Vagina (tissue), 2 donors: ENCODE data around the gene PXYLP1. TPM values are rescaled to one million over a fixed set of nuclear protein-coding genes. Genes with fewer than 3 reads are reported as not detected.

Experiments used
- DNase-seq, 2 donors: peaks; one replicate each; pipeline ENCODE4 v3.0.0-alpha.2; 2017; ENCODE audit errors: extremely low spot score in 2 of 2
- H3K27ac ChIP-seq: fragments of 200-600 bp; sonication (generic); one replicate; pipeline ENCODE4 v1.5.1; 2019
- H3K27me3 ChIP-seq: fragments of 200-600 bp; sonication (generic); one replicate; pipeline ENCODE4 v1.5.1; 2019
- H3K36me3 ChIP-seq, 2 donors: fragments of 200-600 bp; sonication (generic); one replicate each; pipeline ENCODE4 v1.5.1; 2017 to 2019
- H3K4me1 ChIP-seq: fragments of 200-600 bp; sonication (generic); one replicate; pipeline ENCODE4 v1.5.1; 2019
- H3K4me3 ChIP-seq, 2 donors: fragments of 200-600 bp; sonication (generic); 1 replicate in 1 of 2; 2 replicates in 1 of 2; pipeline ENCODE4 v1.5.1; 2016 to 2019
- H3K9me3 ChIP-seq: fragments of 200-600 bp; sonication (generic); one replicate; pipeline ENCODE4 v1.5.1; 2019
- POLR2A ChIP-seq, 2 donors: fragments of 450-650 bp; IDR thresholded peaks; one replicate each; pipeline ENCODE4 v1.6.1; 2017; ENCODE audit warnings: antibody characterized with exemption in 2 of 2, mild to moderate bottlenecking in 2 of 2, moderate library complexity in 2 of 2
- POLR2AphosphoS5 ChIP-seq, 2 donors: sonication (generic); formaldehyde crosslinking; IDR thresholded peaks; one replicate each; pipeline ENCODE4 v1.9.0; 2017; ENCODE audit warnings: antibody characterized with exemption in 2 of 2, mild to moderate bottlenecking in 2 of 2, low read depth in 1 of 2; ENCODE audit not compliant: insufficient read depth in 1 of 2
- intact Hi-C: fragments of 100-400 bp; cut with DNase I; formaldehyde crosslinking; loops from one replicate; pipeline ENCODE4 v1.15.1; 2023
- total RNA-seq: library from RNA; depleted of rRNA; stranded (reverse); fragments of >200 nt; gene quantifications from one replicate; pipeline ENCODE4 v1.2.3, GENCODE V29; 2016
- TF ChIP-seq, protein P1 (sequence below), 3 experiments: fragments of 450-650 bp in 2 of 3; fragments of 200-600 bp in 1 of 3; sonication (generic) in 1 of 3; IDR thresholded peaks; one replicate each; pipeline ENCODE4 v1.5.1; 2017 to 2019; ENCODE audit warnings: antibody characterized with exemption in 3 of 3, mild to moderate bottlenecking in 2 of 3, moderate library complexity in 2 of 3

PXYLP1 gene
- total RNA-seq, 1 donor from 2014 or later = 16.7 TPM

DNA sequence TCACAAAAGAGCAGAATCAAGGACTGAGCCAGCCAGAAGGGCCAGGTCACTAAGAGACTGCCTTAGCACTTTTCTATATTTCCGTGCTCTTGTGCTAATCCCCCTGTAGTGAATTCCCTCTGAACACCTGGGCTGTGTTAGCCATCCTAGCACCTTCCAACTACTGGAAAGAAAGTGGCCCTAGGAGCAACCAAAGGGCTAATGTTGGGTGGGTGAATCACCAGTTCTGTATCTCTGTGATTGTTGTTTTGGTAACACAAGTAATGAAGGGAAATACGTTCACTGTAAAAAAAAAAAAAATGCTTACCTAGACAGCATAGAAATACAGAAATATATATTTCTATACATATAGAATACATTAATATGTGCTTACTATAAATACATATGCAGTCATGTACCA lies 43.9 kb downstream of the PXYLP1 start:
- no peak overlapping the region for H3K4me3 ChIP-seq
- H3K9me3 ChIP-seq = no peaks in the 10 kb centered on the region
- DNase-seq = no peak
- H3K4me1 ChIP-seq = peaks cover 4% of the 10 kb centered on the region
- intact Hi-C loops = loop anchor here (5.0 kb wide), 1 partner anchor 38 kb away; no protein-coding TSS in a partner anchor
- H3K27ac ChIP-seq = no peak overlapping the region
- no peak for TF ChIP-seq POLR2AphosphoS5 (IDR thresholded peaks at IDR 0.05; ENCODE audit: insufficient read depth in 1 of 2, low read depth in 1 of 2)
- TF ChIP-seq, protein P1, sequence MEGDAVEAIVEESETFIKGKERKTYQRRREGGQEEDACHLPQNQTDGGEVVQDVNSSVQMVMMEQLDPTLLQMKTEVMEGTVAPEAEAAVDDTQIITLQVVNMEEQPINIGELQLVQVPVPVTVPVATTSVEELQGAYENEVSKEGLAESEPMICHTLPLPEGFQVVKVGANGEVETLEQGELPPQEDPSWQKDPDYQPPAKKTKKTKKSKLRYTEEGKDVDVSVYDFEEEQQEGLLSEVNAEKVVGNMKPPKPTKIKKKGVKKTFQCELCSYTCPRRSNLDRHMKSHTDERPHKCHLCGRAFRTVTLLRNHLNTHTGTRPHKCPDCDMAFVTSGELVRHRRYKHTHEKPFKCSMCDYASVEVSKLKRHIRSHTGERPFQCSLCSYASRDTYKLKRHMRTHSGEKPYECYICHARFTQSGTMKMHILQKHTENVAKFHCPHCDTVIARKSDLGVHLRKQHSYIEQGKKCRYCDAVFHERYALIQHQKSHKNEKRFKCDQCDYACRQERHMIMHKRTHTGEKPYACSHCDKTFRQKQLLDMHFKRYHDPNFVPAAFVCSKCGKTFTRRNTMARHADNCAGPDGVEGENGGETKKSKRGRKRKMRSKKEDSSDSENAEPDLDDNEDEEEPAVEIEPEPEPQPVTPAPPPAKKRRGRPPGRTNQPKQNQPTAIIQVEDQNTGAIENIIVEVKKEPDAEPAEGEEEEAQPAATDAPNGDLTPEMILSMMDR (IDR thresholded peaks at IDR 0.05) = no peak
- no peak for TF ChIP-seq POLR2A (IDR thresholded peaks at IDR 0.05)
- H3K36me3 ChIP-seq = no peaks in the 10 kb centered on the region
- no peaks in the 10 kb centered on the region for H3K27me3 ChIP-seq

DNA sequence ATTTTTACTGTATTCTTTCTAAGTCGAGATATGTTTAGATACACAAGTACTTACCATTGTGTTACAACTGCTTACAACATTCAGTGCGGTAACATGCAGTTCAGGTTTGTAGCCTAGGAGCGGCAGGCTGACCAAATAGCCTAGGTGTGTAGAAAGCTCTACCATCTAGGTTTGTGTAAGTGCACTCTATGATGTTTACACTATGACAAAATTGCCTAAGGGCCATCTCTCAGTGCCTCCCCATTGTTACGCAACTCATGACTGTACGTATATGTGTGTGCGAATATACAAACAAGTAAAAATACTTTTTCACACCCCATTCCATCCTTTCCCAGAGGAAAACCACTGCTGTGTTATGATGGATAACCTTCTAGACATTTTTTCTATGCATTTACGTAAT lies 44.3 kb downstream of the PXYLP1 start:
- H3K27me3 ChIP-seq = no peaks in the 10 kb centered on the region
- no peak overlapping the region for H3K4me3 ChIP-seq
- H3K4me1 ChIP-seq = peaks cover 4% of the 10 kb centered on the region
- TF ChIP-seq POLR2A (IDR thresholded peaks at IDR 0.05) (no peak), POLR2AphosphoS5 (IDR thresholded peaks at IDR 0.05; ENCODE audit: insufficient read depth in 1 of 2, low read depth in 1 of 2) (no peak)
- TF ChIP-seq, protein P1 (IDR thresholded peaks at IDR 0.05) = no peak
- H3K27ac ChIP-seq = no peak overlapping the region
- no peaks in the 10 kb centered on the region for H3K36me3 ChIP-seq
- no peak for DNase-seq
- intact Hi-C loops = loop anchor here (5.0 kb wide), 1 partner anchor 39 kb away; no protein-coding TSS in a partner anchor
- H3K9me3 ChIP-seq = no peaks in the 10 kb centered on the region

DNA sequence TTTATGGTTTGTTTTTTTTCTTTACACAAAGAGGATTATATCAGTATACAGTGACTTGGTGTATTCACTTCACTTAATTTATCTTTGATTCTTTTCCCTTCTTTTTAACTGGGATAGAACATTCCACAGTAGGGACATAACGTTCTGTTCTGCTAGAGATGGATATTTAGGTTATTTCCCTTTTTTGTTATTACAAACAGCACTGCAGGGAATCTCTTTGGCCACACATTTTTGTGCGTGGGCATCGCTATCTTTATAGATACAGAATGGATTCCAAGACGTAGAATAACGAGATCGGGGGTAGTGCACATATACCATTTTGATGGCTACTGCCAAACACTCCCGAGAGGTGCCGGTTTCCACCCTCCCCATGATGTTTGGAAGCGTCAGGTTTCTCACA lies 44.8 kb downstream of the PXYLP1 start:
- no peak for TF ChIP-seq POLR2AphosphoS5 (IDR thresholded peaks at IDR 0.05; ENCODE audit: insufficient read depth in 1 of 2, low read depth in 1 of 2)
- no peak for TF ChIP-seq POLR2A (IDR thresholded peaks at IDR 0.05)
- TF ChIP-seq, protein P1 (IDR thresholded peaks at IDR 0.05) = no peak
- no peaks in the 10 kb centered on the region for H3K9me3 ChIP-seq
- H3K27ac ChIP-seq = no peak overlapping the region
- H3K4me1 ChIP-seq = peaks cover 4% of the 10 kb centered on the region
- no peak overlapping the region for H3K4me3 ChIP-seq
- intact Hi-C loops = loop anchor here (5.0 kb wide), 1 partner anchor 39 kb away; no protein-coding TSS in a partner anchor
- no peaks in the 10 kb centered on the region for H3K36me3 ChIP-seq
- peak in 1 of 2 donors; percentile 22 for DNase-seq
- H3K27me3 ChIP-seq = no peaks in the 10 kb centered on the region

DNA sequence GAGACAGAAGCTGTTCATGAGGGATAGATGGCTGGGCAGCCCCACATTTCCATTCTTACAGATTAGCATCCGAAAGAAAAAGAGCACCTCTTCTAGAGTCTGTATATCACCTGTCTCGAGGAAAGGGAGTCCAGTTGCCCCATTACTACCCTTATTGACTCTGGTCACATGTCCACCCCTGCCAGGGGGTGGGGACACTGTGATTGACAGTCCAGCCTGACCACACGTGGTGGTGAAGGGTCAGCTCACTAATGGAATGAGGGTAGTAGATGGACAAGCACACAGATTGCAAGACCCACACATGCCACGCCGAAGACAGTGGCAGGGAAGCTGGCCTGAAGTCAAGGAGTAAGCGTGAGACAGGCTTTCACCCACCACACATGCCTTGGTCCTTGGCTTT lies 45.8 kb downstream of the PXYLP1 start:
- no peak overlapping the region for H3K27ac ChIP-seq
- TF ChIP-seq, protein P1 (IDR thresholded peaks at IDR 0.05) = no peak
- TF ChIP-seq POLR2A (IDR thresholded peaks at IDR 0.05) = no peak
- no peak for TF ChIP-seq POLR2AphosphoS5 (IDR thresholded peaks at IDR 0.05; ENCODE audit: insufficient read depth in 1 of 2, low read depth in 1 of 2)
- H3K27me3 ChIP-seq = no peaks in the 10 kb centered on the region
- no peaks in the 10 kb centered on the region for H3K9me3 ChIP-seq
- H3K4me1 ChIP-seq = peaks cover 4% of the 10 kb centered on the region
- no peak overlapping the region for H3K4me3 ChIP-seq
- no peak for DNase-seq
- intact Hi-C loops = loop anchor here (5.0 kb wide), 1 partner anchor 40 kb away; no protein-coding TSS in a partner anchor
- H3K36me3 ChIP-seq = no peaks in the 10 kb centered on the region

DNA sequence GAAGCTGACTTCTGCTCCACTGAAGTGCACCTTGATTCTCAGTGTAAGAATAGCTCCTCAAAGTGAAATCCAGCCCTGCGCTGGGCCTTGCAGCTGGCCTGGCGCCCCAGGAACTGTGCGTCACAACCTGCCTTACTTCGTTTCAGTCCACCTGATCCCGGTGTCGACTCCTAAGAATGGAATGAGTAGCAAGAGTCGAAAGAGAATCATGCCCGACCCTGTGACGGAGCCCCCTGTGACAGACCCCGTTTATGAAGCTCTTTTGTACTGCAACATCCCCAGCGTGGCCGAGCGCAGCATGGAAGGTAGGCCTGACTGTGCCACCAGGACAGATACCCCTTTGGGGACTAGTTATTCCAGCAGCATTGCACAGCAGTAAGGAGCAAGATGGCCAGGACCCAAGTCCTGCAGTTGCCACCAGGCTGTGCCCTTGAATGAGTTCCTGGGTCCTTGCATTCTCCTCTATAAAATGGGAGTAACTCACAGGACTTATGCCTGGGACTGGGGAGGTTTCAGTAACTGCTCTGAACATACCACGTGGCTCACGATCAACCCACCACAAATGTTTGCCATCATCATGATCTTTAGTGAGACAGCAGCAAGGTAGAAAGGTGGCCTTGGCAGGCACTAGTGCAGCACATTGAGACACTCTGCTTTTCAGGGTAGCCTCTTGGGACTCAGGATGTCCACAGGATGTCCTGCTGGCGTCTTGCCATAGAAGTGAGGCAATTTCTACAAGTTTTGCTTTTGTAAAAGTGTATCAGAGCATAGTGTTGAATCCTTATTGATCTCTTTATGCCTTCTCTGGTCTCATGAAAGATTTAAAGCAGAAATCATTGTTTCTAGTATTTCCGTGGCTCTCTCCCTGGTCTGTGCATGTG lies 46.8 kb downstream of the PXYLP1 start:
- Histone ChIP-seq H3K9me3 (no peaks in the 10 kb centered on the region), H3K4me3 (no peak overlapping the region), H3K27ac (no peak overlapping the region), H3K27me3 (no peaks in the 10 kb centered on the region), H3K4me1 (peaks cover 4% of the 10 kb centered on the region), H3K36me3 (no peaks in the 10 kb centered on the region)
- no peak for TF ChIP-seq POLR2A (IDR thresholded peaks at IDR 0.05)
- TF ChIP-seq, protein P1 (IDR thresholded peaks at IDR 0.05) = no peak
- TF ChIP-seq POLR2AphosphoS5 (IDR thresholded peaks at IDR 0.05; ENCODE audit: insufficient read depth in 1 of 2, low read depth in 1 of 2) = no peak
- intact Hi-C loops = loop anchor here (5.0 kb wide), 1 partner anchor 41 kb away; no protein-coding TSS in a partner anchor
- DNase-seq = no peak
